Measurements from ENCODE around the gene AKT2. TPM values are rescaled to one million over a fixed set of nuclear protein-coding genes. Genes with fewer than 3 reads are reported as not detected.

AKT2 gene
- total RNA-seq, 1 experiment from 2014 or later, result 80.6 TPM

- Histone ChIP-seq H3K4me2 (ENCODE audit: low read length) (no peak overlapping the region), H3F3A (ENCODE audit: low read length, unreplicated experiment) (no peaks in the 10 kb centered on the region), H3K27ac (ENCODE audit: low read length) (no peak overlapping the region), H4K20me1 (ENCODE audit: low read length) (no peaks in the 10 kb centered on the region), H3K9me2 (replicated peaks; ENCODE audit: low read length) (no peaks in the 10 kb centered on the region), H3K79me2 (ENCODE audit: low read length) (no peaks in the 10 kb centered on the region), H3K4me3 (ENCODE audit: low read length) (no peak overlapping the region), H2AFZ (ENCODE audit: low read length) (no peak overlapping the region), H3K4me1 (ENCODE audit: insufficient read depth, low read length) (no peaks in the 10 kb centered on the region), H3K27me3 (ENCODE audit: low read length) (no peaks in the 10 kb centered on the region), H3K36me3 (ENCODE audit: low read depth, low read length) (no peaks in the 10 kb centered on the region; the same call in 1 of the 2 replicates), H3K9ac (ENCODE audit: low read length) (no peak overlapping the region), H3K9me3 (ENCODE audit: low read length) (no peaks in the 10 kb centered on the region)
- ChIA-PET CTCF (interaction anchor here (0.8 kb wide), 1 partner anchor 18 kb away, joined by 5 read pairs; no protein-coding TSS in a partner anchor), POLR2A (ENCODE audit: unreplicated experiment) (no interaction called here)
- no peak for DNase-seq
- TF ChIP-seq EZH2phosphoT487 (IDR thresholded peaks at IDR 0.05; ENCODE audit: borderline replicate concordance, low read length) (no peak), EZH2 (IDR thresholded peaks at IDR 0.05; ENCODE audit: low read length, unreplicated experiment) (no peak), CTCF (conservative IDR thresholded peaks at IDR 0.05; ENCODE audit: low read depth, low read length) (no peak)
- no TSS peak for BruUV-seq (replicated peaks)
- no peak for ATAC-seq
- intact Hi-C loops (cut with micrococcal nuclease), result no loop called here
Observed at GRCh38 chr19:40322951-40323615, 37.9 kb upstream of the AKT2 start.

DNA sequence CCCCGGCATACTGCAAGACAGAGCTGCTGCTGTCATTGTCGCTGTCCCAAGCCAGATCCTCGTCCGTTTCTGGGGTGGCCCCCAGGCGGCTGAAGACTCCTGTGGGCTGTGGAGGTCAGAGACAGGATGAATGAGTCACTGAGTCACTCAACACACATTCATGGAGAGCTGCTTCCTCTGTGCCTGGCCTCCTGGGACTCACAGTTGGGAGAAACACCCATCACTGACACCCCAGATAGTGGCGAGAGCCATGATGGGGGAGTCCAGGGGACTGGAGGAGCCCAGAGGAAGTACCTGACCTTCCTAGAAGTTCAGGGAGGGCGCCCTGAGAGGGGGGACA is 37.1 kb upstream of the AKT2 start:
- ChIA-PET POLR2A (ENCODE audit: unreplicated experiment) (no interaction called here), CTCF (interaction anchor here (0.8 kb wide), 1 partner anchor 17 kb away, joined by 5 read pairs; no protein-coding TSS in a partner anchor)
- no TSS peak for BruUV-seq (replicated peaks)
- H3F3A ChIP-seq (ENCODE audit: low read length, unreplicated experiment), result no peaks in the 10 kb centered on the region
- H4K20me1 ChIP-seq (ENCODE audit: low read length), result no peaks in the 10 kb centered on the region
- no peaks in the 10 kb centered on the region for H3K9me3 ChIP-seq (ENCODE audit: low read length)
- H3K4me1 ChIP-seq (ENCODE audit: insufficient read depth, low read length), result no peaks in the 10 kb centered on the region
- no peak for TF ChIP-seq CTCF (conservative IDR thresholded peaks at IDR 0.05; ENCODE audit: low read depth, low read length)
- no peak for TF ChIP-seq EZH2 (IDR thresholded peaks at IDR 0.05; ENCODE audit: low read length, unreplicated experiment)
- DNase-seq (no peak), ATAC-seq (peak; percentile 33; the same call in 1 of the 2 replicates)
- H3K79me2 ChIP-seq (ENCODE audit: low read length), result no peaks in the 10 kb centered on the region
- H3K9ac ChIP-seq (ENCODE audit: low read length), result no peak overlapping the region
- no peak overlapping the region for H3K4me3 ChIP-seq (ENCODE audit: low read length)
- H3K27ac ChIP-seq (ENCODE audit: low read length), result no peak overlapping the region
- H3K9me2 ChIP-seq (replicated peaks; ENCODE audit: low read length), result no peaks in the 10 kb centered on the region
- no peaks in the 10 kb centered on the region for H3K27me3 ChIP-seq (ENCODE audit: low read length)
- intact Hi-C loops (cut with micrococcal nuclease), result no loop called here
- no peak overlapping the region for H3K4me2 ChIP-seq (ENCODE audit: low read length)
- H2AFZ ChIP-seq (ENCODE audit: low read length), result no peak overlapping the region
- H3K36me3 ChIP-seq (ENCODE audit: low read depth, low read length), result no peaks in the 10 kb centered on the region; the same call in 1 of the 2 replicates

DNA sequence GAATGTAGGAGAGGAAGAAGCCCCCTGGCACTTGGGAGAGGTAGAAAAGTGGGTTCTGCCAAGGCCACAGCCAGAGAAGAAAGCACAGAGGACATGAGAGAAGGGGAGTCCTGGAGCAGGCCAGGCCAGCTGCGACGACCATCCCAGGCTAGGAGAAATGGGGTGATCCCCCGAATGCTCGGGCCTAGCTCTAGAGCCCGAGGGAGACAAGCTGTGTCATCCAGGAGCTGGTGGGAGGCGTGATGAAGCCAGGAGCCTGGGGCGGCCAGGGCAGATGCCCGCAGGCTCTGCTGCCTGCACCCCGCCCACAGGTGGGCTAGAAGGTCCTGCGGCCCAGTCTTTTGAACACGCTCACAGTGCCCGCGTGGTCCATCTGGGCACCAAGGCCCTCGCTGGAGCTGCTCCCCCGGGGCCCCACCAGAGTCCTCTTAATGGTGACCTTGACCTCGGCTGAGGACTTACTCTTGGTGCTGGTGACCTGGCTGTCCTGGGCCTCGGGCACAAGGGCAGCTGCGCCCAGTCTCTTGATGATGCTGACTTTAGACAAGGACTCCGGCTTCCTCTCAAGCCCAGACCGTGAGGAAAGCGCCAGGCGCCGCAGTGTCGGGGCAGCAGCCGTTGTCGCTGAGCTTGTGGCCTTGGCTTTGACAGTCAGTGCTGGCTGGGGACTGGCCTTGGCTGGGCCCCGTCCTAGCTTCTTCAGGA is 36.6 kb upstream of the AKT2 start:
- Histone ChIP-seq H3K79me2 (ENCODE audit: low read length) (no peaks in the 10 kb centered on the region), H3K9ac (ENCODE audit: low read length) (no peak overlapping the region), H4K20me1 (ENCODE audit: low read length) (no peaks in the 10 kb centered on the region), H3K27ac (ENCODE audit: low read length) (no peak overlapping the region), H3K36me3 (ENCODE audit: low read depth, low read length) (no peaks in the 10 kb centered on the region; the same call in 1 of the 2 replicates), H2AFZ (ENCODE audit: low read length) (no peak overlapping the region), H3K27me3 (ENCODE audit: low read length) (no peaks in the 10 kb centered on the region), H3K9me2 (replicated peaks; ENCODE audit: low read length) (no peaks in the 10 kb centered on the region), H3K4me2 (ENCODE audit: low read length) (no peak overlapping the region), H3K9me3 (ENCODE audit: low read length) (no peaks in the 10 kb centered on the region), H3K4me3 (ENCODE audit: low read length) (no peak overlapping the region), H3F3A (ENCODE audit: low read length, unreplicated experiment) (no peaks in the 10 kb centered on the region), H3K4me1 (ENCODE audit: insufficient read depth, low read length) (no peaks in the 10 kb centered on the region)
- ChIA-PET CTCF (no interaction called here), POLR2A (ENCODE audit: unreplicated experiment) (no interaction called here)
- TF ChIP-seq EZH2phosphoT487 (IDR thresholded peaks at IDR 0.05; ENCODE audit: borderline replicate concordance, low read length) (no peak), EZH2 (IDR thresholded peaks at IDR 0.05; ENCODE audit: low read length, unreplicated experiment) (no peak), CTCF (conservative IDR thresholded peaks at IDR 0.05; ENCODE audit: low read depth, low read length) (no peak)
- intact Hi-C loops (cut with micrococcal nuclease), result no loop called here
- no peak for ATAC-seq
- DNase-seq, result no peak
- BruUV-seq (replicated peaks), result no TSS peak
